Adrenal gland (tissue), 12 donors: ENCODE measurements around the gene KRTAP5-2. TPM values are rescaled to one million over a fixed set of nuclear protein-coding genes. Genes with fewer than 3 reads are reported as not detected.
A peak's percentile ranks its signal among the peaks of the same experiment; 100 is the strongest.

Experiments
- DNase-seq, 7 donors: peaks; one replicate each; pipeline ENCODE4 v3.0.0-alpha.2; 2019 to 2020
- H3K27ac ChIP-seq, 5 donors: fragments of 200-600 bp; sonication (generic) in 4 of 5; 1 replicate in 3 of 5; 2 replicates in 2 of 5; pipeline versions ENCODE4 v1.5.1 to v1.8.0; 2016 to 2020; ENCODE audit warnings: mild to moderate bottlenecking in 1 of 5
- H3K27me3 ChIP-seq: fragments of 200-600 bp; 2 replicates; pipeline ENCODE4 v1.8.0; 2021
- H3K36me3 ChIP-seq, 2 donors: fragments of 200-600 bp; replicated peaks in 1 of 2; 1 replicate in 1 of 2; 2 replicates in 1 of 2; pipeline versions ENCODE4 v1.5.1 to v1.8.0; 2018 to 2022
- H3K4me1 ChIP-seq, 2 donors: fragments of 200-600 bp; replicated peaks in 1 of 2; 1 replicate in 1 of 2; 2 replicates in 1 of 2; pipeline versions ENCODE4 v1.5.1 to v1.8.0; 2018 to 2021
- H3K4me3 ChIP-seq, 4 donors: fragments of 200-600 bp; sonication (generic) in 3 of 4; one replicate each; pipeline ENCODE4 v1.5.1; 2016 to 2018
- H3K9me3 ChIP-seq, 3 donors: fragments of 200-600 bp; sonication (generic) in 1 of 3; replicated peaks in 1 of 3; 1 replicate in 2 of 3; 2 replicates in 1 of 3; pipeline versions ENCODE4 v1.5.1 to v1.8.0; 2016 to 2021
- POLR2A ChIP-seq, 2 donors: fragments of 450-650 bp; IDR thresholded peaks; one replicate each; pipeline ENCODE4 v1.6.1; 2017; ENCODE audit warnings: antibody characterized with exemption in 2 of 2, mild to moderate bottlenecking in 2 of 2, moderate library complexity in 1 of 2
- WGBS, 4 donors: extraction: QIAGEN DNeasy Blood & Tissue Kit in 2 of 4; methylation state at CpG; one replicate each; pipeline versions ENCODE4 v1.1.5 to v1.1.7; 2013 to 2017; 5-methylcytosine and 5-hydroxymethylcytosine counted together
- intact Hi-C, 2 donors: fragments of 100-400 bp; cut with DNase I; formaldehyde crosslinking; loops; one replicate each; pipeline versions ENCODE4 v1.14.1 to v1.15.0; 2022 to 2023
- polyA plus RNA-seq, 3 donors: library from polyadenylated mRNA; stranded (reverse); fragments of 200-250 nt in 2 of 3; fragments of 350-450 nt in 1 of 3; fragmentation: Illumina TruSeq in 1 of 3; extraction: RNeasy Lipid Tissue Mini Kit (QIAGEN cat#74804) in 1 of 3; gene quantifications; one replicate each; pipeline ENCODE4 v1.2.3, GENCODE V29; 2013 to 2014
- total RNA-seq, 9 donors: library from RNA; depleted of rRNA in 4 of 9; stranded (reverse); fragments of >200 nt in 4 of 9; fragments of 120-200 nt in 1 of 9; fragmentation: NEBNext Ultra II Directional in 1 of 9; extraction: Animal tissue kit (Norgen Biotek cat#: 25700) in 1 of 9; gene quantifications; one replicate each; pipeline versions ENCODE4 v1.1.0 to v1.2.4, GENCODE V29; 2013 to 2023
- TF ChIP-seq, protein P1 (sequence below), 6 experiments: fragments of 450-650 bp in 4 of 6; fragments of 200-600 bp in 2 of 6; sonication (generic) in 1 of 6; IDR thresholded peaks; 1 replicate in 5 of 6; 2 replicates in 1 of 6; pipeline versions ENCODE4 v1.5.1 to v1.8.0; 2016 to 2021; ENCODE audit warnings: antibody characterized with exemption in 6 of 6, mild to moderate bottlenecking in 2 of 6, moderate library complexity in 1 of 6
- donor health status: healthy with polysubstance abuse.
- donor health status: Bipolar disorder and iron deficiency.
- donor health status: DM: yes; HTN: yes; CAD: no.
- donor health status: DM: no; HTN: no; CAD: no.
- donor health status: DM: no; HTN: no; CAD: no.
- donor health status: DM: yes; HTN: yes; CAD: no.

Gene KRTAP5-2
- total and polyA plus RNA-seq, 12 donors = not detected

DNA sequence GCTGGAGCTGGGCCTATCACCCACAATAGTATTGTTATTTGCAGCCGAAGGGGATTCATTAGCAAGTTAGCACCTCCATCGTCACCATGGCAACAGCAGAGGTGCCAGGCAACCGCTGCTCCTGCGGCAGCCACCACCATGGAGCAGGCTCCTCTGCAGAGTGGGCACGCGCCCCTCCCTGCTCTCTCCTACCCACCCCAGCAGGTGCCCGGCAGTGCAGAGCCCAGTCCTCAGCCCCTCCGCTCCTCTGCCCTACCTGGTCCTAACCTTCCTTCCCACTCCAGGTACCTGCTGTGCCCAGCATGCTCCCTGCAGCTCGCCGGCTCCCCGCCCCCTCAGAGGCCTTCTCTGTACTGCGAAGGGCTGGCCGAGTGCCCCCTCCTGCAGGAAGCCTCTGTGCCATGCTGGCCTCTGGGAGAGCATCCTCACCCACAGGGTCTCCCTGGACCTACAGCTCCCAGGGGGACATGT lies 29.6 kb downstream of the KRTAP5-2 start:
- H3K27ac ChIP-seq = no peak overlapping the region
- H3K27me3 ChIP-seq = peaks cover 10% of the 10 kb centered on the region
- peaks cover 13 to 14% of the 10 kb centered on the region in 2 donors for H3K4me1 ChIP-seq
- H3K36me3 ChIP-seq = no peaks in the 10 kb centered on the region
- H3K9me3 ChIP-seq = no peaks in the 10 kb centered on the region
- intact Hi-C loops = no loop called here
- H3K4me3 ChIP-seq = no peak overlapping the region
- peak in 1 of 7 donors; percentile 80 for DNase-seq
- 66 to 90% (median 71%) methylated on average over 2 to 13 of the region's 13 CpGs for WGBS, 4 donors
- no peak for TF ChIP-seq POLR2A (IDR thresholded peaks at IDR 0.05)
- TF ChIP-seq, protein P1, sequence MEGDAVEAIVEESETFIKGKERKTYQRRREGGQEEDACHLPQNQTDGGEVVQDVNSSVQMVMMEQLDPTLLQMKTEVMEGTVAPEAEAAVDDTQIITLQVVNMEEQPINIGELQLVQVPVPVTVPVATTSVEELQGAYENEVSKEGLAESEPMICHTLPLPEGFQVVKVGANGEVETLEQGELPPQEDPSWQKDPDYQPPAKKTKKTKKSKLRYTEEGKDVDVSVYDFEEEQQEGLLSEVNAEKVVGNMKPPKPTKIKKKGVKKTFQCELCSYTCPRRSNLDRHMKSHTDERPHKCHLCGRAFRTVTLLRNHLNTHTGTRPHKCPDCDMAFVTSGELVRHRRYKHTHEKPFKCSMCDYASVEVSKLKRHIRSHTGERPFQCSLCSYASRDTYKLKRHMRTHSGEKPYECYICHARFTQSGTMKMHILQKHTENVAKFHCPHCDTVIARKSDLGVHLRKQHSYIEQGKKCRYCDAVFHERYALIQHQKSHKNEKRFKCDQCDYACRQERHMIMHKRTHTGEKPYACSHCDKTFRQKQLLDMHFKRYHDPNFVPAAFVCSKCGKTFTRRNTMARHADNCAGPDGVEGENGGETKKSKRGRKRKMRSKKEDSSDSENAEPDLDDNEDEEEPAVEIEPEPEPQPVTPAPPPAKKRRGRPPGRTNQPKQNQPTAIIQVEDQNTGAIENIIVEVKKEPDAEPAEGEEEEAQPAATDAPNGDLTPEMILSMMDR (IDR thresholded peaks at IDR 0.05) = no peak

DNA sequence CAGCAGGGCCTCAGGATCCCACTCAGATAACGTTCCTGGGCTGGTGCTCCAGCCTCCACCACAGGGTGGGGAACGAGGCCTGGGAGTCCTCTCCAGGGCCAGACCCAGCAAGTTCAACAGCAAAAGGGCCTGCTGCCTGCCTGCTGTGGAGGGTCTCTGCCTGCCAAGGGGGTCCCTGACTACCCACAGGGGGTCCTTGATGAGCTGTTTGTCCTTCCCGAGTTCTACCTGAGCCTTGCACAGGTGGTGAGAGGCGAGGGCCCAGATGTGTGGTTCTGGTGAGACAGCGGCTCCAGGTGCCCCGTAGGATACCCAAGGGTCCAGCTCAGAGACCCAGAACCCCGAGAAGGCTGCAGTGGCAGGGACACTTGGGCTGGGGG lies 30.4 kb downstream of the KRTAP5-2 start:
- Histone ChIP-seq H3K4me1 (peaks cover 13% of the 10 kb centered on the region in 2 donors), H3K4me3 (no peak overlapping the region), H3K27ac (no peak overlapping the region), H3K27me3 (peaks cover 4% of the 10 kb centered on the region), H3K36me3 (no peaks in the 10 kb centered on the region), H3K9me3 (no peaks in the 10 kb centered on the region)
- intact Hi-C loops = no loop called here
- TF ChIP-seq, protein P1 (IDR thresholded peaks at IDR 0.05) = no peak
- no peak for TF ChIP-seq POLR2A (IDR thresholded peaks at IDR 0.05)
- 50 to 89% (median 77%) methylated on average over 2 to 7 of the region's 7 CpGs; no CpG with 5 or more reads in 1 of the 4 donors for WGBS, 4 donors
- DNase-seq = peak in 1 of 7 donors; percentile 48

DNA sequence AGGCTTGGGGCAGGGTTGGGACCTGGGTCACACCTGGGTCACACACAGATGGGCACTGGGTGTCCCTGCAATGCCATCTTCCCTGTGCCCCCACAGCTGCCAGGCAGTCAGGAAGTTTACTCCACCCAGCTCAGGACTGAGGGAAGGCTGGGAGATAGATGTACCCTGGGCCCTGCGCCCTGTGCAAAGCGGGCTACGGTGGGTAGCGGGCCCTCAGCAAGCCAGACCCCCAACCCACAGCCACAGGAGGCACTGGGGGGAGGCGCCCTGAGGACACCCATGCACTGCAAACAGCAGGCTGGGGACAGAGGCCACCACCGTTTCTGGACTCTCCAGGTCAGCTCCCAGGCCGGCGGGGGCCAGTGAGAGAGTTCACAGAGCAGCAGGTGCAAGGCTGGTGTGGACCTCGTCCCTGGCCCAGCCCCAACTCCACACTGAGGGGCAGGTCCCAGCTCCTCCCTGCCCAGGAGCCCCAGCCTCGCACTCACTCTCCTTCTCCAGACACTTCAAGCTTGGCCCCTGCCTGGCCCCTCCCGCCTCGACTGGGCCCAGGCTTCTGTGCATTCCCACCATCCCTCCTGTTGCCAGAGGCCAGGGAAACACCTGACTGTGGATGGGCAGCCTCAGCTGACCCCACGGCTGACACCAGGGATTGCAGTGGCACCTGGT lies 30.9 kb downstream of the KRTAP5-2 start:
- Histone ChIP-seq H3K4me1 (peaks cover 9 to 13% of the 10 kb centered on the region in 2 donors), H3K27ac (no peak overlapping the region)

DNA sequence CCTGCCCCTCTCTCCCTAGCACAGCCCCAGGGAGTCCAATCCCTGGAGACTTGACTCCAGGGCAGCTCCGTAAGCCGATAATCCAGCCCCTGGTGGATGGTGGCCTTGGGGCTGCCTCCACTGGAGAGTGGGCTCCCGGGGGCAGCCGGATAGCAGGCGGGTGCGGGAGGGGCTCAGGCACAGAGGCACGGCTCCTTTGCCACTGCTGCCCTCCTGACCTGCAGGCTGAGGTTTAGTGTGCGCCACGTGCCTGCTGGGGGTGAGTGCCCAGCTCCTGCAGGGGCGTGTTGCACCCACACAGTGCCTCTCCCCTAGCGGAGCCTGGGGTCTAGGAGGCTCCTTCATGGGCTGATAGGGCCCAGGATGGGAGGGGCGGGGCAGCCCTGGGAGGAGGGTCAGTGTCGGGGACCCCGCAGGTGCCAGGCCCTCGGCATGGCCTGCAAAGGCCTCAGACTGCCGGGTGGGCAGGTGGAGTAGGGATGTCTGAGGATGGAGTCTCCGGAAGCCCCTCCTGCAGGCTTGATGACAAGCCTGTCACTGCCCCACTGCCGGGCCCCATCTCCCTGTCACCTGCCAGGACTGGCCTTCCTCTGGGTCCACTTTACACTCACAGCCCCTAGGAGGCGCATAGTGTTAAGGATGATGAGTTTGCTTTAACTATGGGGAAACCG lies 31.6 kb downstream of the KRTAP5-2 start:
- Histone ChIP-seq H3K36me3 (no peaks in the 10 kb centered on the region), H3K4me1 (peaks cover 9 to 13% of the 10 kb centered on the region in 2 donors), H3K27ac (no peak overlapping the region), H3K4me3 (no peak overlapping the region), H3K27me3 (no peaks in the 10 kb centered on the region), H3K9me3 (no peaks in the 10 kb centered on the region)
- DNase-seq = peak in 1 of 7 donors; percentile 5
- intact Hi-C loops = no loop called here
- WGBS, 4 donors = 72 to 86% (median 84%) methylated on average over 11 to 20 of the region's 20 CpGs
- TF ChIP-seq POLR2A (IDR thresholded peaks at IDR 0.05) = no peak
- TF ChIP-seq, protein P1 (IDR thresholded peaks at IDR 0.05) = no peak

More for the DNA sequence above, 30.9 kb downstream of the KRTAP5-2 start:
- H3K4me3 ChIP-seq = no peak overlapping the region
- H3K27me3 ChIP-seq = no peaks in the 10 kb centered on the region
- TF ChIP-seq POLR2A (IDR thresholded peaks at IDR 0.05) = no peak
- TF ChIP-seq, protein P1 (IDR thresholded peaks at IDR 0.05) = no peak
- 50 to 82% (median 77%) methylated on average over 1 to 13 of the region's 13 CpGs for WGBS, 4 donors
- no peaks in the 10 kb centered on the region for H3K9me3 ChIP-seq
- peak in 1 of 7 donors; percentile 55 for DNase-seq
- no peaks in the 10 kb centered on the region for H3K36me3 ChIP-seq
- intact Hi-C loops = no loop called here
